CD8-positive, alpha-beta memory T cell (primary cell): Measurements from ENCODE around the gene CPLX1. TPM values are rescaled to one million over a fixed set of nuclear protein-coding genes. Genes with fewer than 3 reads are reported as not detected.
"Not testable (repeated sequence)": the region's sequence is repeated elsewhere in the genome, so short reads cannot be mapped to it uniquely, and the experiment has no call there.

ENCODE experiments used
- CTCF ChIA-PET: fragments of 350-600 bp; sonication (Branson Sonifier 250); formaldehyde crosslinking; loops from one replicate; lab custom pipeline; 2021; ENCODE audit warnings: antibody characterized with exemption; lab: Charles Lee
- POLR2A ChIA-PET: fragments of 350-600 bp; sonication (Branson Sonifier 250); formaldehyde crosslinking; loops from one replicate; lab custom pipeline; 2021; ENCODE audit warnings: antibody characterized with exemption; lab: Charles Lee
- DNase-seq, 5 donors: peaks; one replicate each; pipeline versions ENCODE4 v3.0.0 to v3.0.0-alpha.2; 2020 to 2022; ENCODE audit warnings: mixed read lengths in 1 of 5
- H3K27ac ChIP-seq: one replicate; pipeline ENCODE4 v1.7.0; 2013; ENCODE audit warnings: low read depth, mild to moderate bottlenecking, low read length, moderate library complexity
- H3K27me3 ChIP-seq: 2 replicates; pipeline ENCODE4 v1.7.0; 2013; ENCODE audit warnings: low read length, mild to moderate bottlenecking; ENCODE audit not compliant: insufficient read depth, poor library complexity, severe bottlenecking
- H3K36me3 ChIP-seq: 2 replicates; pipeline ENCODE4 v1.7.0; 2013; ENCODE audit warnings: mild to moderate bottlenecking, low read length, moderate library complexity; ENCODE audit not compliant: insufficient read depth
- H3K4me1 ChIP-seq: 2 replicates; pipeline ENCODE4 v1.7.0; 2013; ENCODE audit warnings: mild to moderate bottlenecking, low read length, moderate library complexity; ENCODE audit not compliant: insufficient read depth
- H3K4me3 ChIP-seq: 2 replicates; pipeline ENCODE4 v1.7.0; 2013; ENCODE audit warnings: mild to moderate bottlenecking, low read length
- H3K9me3 ChIP-seq: 2 replicates; pipeline ENCODE4 v1.7.0; 2013; ENCODE audit warnings: mild to moderate bottlenecking, low read length
- H3K27ac Mint-ChIP-seq, 8 donors: one replicate each; pipeline ENCODE4 v1.8.0; 2020 to 2021; ENCODE audit warnings: mixed read lengths in 8 of 8, mild to moderate bottlenecking in 6 of 8, inconsistent platforms in 3 of 8, moderate library complexity in 3 of 8
- H3K27me3 Mint-ChIP-seq, 2 donors: one replicate each; pipeline ENCODE4 v1.8.0; 2020 to 2021; ENCODE audit warnings: mixed read lengths in 2 of 2, mild to moderate bottlenecking in 1 of 2, moderate library complexity in 1 of 2
- H3K36me3 Mint-ChIP-seq, 3 donors: one replicate each; pipeline ENCODE4 v1.8.0; 2020 to 2021; ENCODE audit warnings: mixed read lengths in 3 of 3, inconsistent platforms in 1 of 3, mild to moderate bottlenecking in 1 of 3
- H3K4me1 Mint-ChIP-seq, 3 donors: one replicate each; pipeline ENCODE4 v1.8.0; 2020 to 2021; ENCODE audit warnings: mixed read lengths in 3 of 3, inconsistent platforms in 1 of 3, mild to moderate bottlenecking in 1 of 3
- H3K4me3 Mint-ChIP-seq, 7 donors: one replicate each; pipeline ENCODE4 v1.8.0; 2020 to 2021; ENCODE audit warnings: mixed read lengths in 7 of 7, mild to moderate bottlenecking in 6 of 7, moderate library complexity in 4 of 7, inconsistent platforms in 2 of 7
- H3K9me3 Mint-ChIP-seq, 5 donors: one replicate each; pipeline ENCODE4 v1.8.0; 2020 to 2022; ENCODE audit warnings: mixed read lengths in 5 of 5, mild to moderate bottlenecking in 3 of 5, moderate library complexity in 2 of 5, inconsistent platforms in 1 of 5
- polyA plus RNA-seq: library from polyadenylated mRNA; unstranded; fragments of 300-500 nt; fragmentation: Illumina TruSeq; gene quantifications from one replicate; pipeline ENCODE4 v1.2.3, GENCODE V29; 2021
- total RNA-seq, 2 experiments: library from RNA; stranded (reverse); gene quantifications; one replicate each; pipeline ENCODE4 v1.2.3, GENCODE V29; 2021

Gene CPLX1
- total and polyA plus RNA-seq, 3 experiments from 2014 or later, result 0.13 to 0.16 TPM; not detected in 1

DNA sequence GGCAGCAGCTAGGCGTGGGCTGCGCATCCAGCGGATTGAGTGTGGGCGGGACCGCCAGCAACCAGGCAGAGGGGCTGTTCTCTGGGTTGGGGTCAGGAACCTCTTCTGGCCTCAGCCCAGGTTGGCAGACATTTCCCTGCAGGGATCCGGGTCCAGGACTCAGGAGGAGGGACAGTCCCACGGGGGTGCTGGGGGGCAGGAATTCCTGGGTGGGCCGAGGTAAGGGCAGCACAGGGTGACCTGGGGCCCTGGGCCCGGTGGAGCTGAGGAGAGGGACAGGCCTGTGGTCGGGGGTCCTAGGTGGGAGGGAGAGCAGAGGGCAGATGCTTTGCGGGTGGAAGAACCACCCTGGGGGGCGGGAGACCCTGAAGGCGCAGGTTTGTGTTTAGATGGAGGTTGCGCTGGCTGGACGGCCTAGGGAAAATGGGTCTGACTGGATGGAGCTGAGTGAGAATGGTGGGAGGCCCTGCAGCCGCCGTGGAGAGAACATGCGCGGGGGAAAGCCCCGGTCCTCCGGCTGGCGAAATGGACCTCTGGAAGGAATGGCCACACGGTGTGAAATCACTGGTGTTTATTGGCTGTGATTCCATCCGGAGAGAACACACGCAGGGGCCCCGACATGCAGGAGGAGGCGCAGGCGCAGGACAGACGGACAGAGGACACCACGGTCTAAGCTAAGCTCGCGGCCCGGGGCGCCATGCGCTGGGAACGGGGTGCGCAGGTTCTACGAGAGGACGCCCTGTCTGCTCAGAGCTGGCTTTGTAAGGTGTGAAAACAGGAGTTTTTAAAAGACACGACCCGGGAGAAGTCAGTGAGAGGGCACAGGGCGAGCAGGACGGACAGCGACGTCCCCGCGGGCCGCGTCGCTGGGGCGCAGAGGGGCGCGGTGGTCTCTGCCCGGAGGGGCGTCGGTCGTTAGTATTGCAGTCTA is 41.3 kb downstream of the CPLX1 start:
- H3K27ac Mint-ChIP-seq, result peak overlapping the region in 1 of 8 donors; percentile 7
- peaks cover 18% of the 10 kb centered on the region for H3K4me1 ChIP-seq
- peaks cover 0 to 14% (median 1%) of the 10 kb centered on the region in 3 donors for H3K36me3 Mint-ChIP-seq

DNA sequence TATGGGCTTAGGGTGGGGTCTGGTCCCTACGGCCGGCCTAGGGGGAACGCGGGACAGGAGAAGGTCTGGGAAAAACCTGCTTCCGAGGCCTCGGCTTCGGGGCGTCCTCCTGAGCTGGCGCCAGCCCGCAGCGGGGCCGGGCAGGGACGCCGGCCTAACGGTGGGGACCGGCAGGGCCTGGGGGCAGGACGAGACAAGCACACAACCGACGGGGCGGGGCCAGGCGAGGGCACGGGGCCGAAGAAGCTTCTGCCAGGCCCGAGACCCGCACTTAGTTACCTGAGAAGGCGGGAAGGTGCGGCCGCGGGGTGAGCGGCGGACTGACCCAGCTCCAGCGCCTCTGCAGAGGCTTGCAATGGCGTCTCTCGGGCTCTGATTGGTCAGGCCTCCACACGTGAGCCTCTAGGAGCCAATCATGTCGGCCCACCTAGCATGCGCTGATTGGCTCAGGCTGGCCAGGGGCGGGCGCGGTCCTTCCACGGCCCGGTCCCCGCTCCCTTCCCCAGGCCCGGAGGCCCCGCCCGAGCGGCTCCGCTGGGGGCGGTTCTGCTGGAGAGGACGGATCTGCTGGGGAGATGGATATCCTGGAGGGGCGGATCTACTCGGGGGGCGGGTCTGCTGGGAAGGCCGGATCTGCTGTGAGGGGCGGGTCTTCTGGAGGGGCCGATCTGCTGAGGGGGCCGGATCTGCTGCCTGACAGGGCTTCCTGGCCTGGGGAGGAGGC is 44.3 kb downstream of the CPLX1 start:
- H3K27ac ChIP-seq, result peak overlapping the region; percentile 94
- ChIA-PET POLR2A (interaction anchor here (0.5 to 1.4 kb wide), 7 partner anchors 26 to 262 kb away, joined by 3 to 4 read pairs (median 4); partner anchors contain the start of genes ATP5ME and MYL5), CTCF (interaction anchor here (0.8 to 2.5 kb wide), 2 partner anchors 16 to 39 kb away, joined by 3 to 8 read pairs; no protein-coding TSS in a partner anchor)
- Mint-ChIP-seq H3K9me3 (peaks cover 0 to 2% (median 0%) of the 10 kb centered on the region in 5 donors), H3K27me3 (peaks cover 14 to 18% of the 10 kb centered on the region in 2 donors), H3K4me3 (peak overlapping the region; percentile 91 to 98 (median 93)), H3K27ac (peak overlapping the region; percentile 91 to 99 (median 95)), H3K4me1 (peaks cover 38 to 65% (median 43%) of the 10 kb centered on the region in 3 donors), H3K36me3 (peaks cover 8 to 40% (median 10%) of the 10 kb centered on the region in 3 donors)
- H3K4me3 ChIP-seq, result peak overlapping the region; percentile 89
- no peaks in the 10 kb centered on the region for H3K9me3 ChIP-seq
- H3K27me3 ChIP-seq, result peaks cover 19% of the 10 kb centered on the region
- peaks cover 9% of the 10 kb centered on the region for H3K36me3 ChIP-seq
- peaks cover 28% of the 10 kb centered on the region for H3K4me1 ChIP-seq
- DNase-seq, result peak; percentile 97 to 99 (median 99)

More for the DNA sequence above, 41.3 kb downstream of the CPLX1 start:
- Histone ChIP-seq H3K9me3 (no peaks in the 10 kb centered on the region), H3K27me3 (peaks cover 23% of the 10 kb centered on the region), H3K27ac (no peak overlapping the region), H3K4me3 (no peak overlapping the region), H3K36me3 (peaks cover 4% of the 10 kb centered on the region)
- Mint-ChIP-seq H3K4me1 (peaks cover 20 to 42% (median 26%) of the 10 kb centered on the region in 3 donors), H3K4me3 (peak overlapping the region in 6 of 7 donors; percentile 5 to 68 (median 32)), H3K9me3 (peaks cover 0 to 2% (median 0%) of the 10 kb centered on the region in 5 donors), H3K27me3 (peaks cover 17 to 27% of the 10 kb centered on the region in 2 donors)
- peak in 1 of 5 donors; percentile 34 for DNase-seq
- POLR2A ChIA-PET, result no interaction called here
- CTCF ChIA-PET, result interaction anchor here (0.8 kb wide), 1 partner anchor 42 kb away, joined by 3 read pairs; no protein-coding TSS in a partner anchor

DNA sequence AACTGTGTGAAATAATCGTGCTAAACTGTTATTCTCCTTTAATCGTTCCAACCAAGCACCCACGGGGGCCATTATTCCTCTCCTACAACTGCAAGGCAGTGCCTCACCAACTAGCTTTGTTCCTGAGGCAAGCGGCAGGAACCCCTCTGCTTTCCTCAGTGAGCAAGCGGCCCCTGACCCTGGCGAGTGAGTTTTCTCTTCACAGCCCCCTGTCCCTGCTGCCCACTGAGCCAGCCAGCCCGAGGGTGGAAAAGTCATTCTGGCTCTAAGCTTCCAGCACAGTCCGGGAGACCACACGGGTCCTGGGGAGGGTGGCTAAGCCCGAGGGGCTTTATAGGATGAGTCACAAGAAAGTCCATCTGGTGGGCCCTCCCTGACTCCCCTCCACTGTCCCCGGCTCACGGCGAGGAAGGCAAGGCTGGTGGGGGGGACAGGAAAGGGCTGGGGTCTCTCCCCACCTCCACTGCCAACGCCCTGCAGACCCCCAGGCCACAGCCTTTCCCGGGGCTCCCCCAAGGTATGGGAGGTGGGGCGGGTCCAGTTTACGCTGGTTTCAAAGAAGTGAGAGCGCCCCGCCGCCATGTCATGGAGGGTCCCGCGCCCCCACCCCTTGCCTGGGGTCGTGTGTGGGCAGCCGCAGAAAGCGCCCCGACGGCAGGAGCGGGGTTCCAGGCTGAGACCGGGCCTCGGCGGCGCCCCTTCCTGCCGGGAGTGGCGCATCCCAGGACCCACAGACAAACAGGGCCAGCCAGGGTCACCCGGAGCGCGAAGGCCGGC is 45.0 kb downstream of the CPLX1 start:
- Histone ChIP-seq H3K27me3 (peaks cover 14% of the 10 kb centered on the region), H3K9me3 (no peaks in the 10 kb centered on the region), H3K4me1 (peaks cover 32% of the 10 kb centered on the region), H3K36me3 (peaks cover 13% of the 10 kb centered on the region), H3K27ac (peak overlapping the region; percentile 94), H3K4me3 (peak overlapping the region; percentile 89)
- ChIA-PET POLR2A (interaction anchor here (0.5 to 1.4 kb wide), 5 partner anchors 25 to 230 kb away, joined by 3 to 4 read pairs (median 3); partner anchors contain the start of genes ATP5ME and MYL5), CTCF (interaction anchor here (0.8 to 2.5 kb wide), 2 partner anchors 17 to 38 kb away, joined by 3 to 8 read pairs; no protein-coding TSS in a partner anchor)
- DNase-seq, result peak in 1 of 5 donors; percentile 54
- peaks cover 44 to 69% (median 48%) of the 10 kb centered on the region in 3 donors for H3K4me1 Mint-ChIP-seq
- peak overlapping the region; percentile 91 to 98 (median 93) for H3K4me3 Mint-ChIP-seq
- peaks cover 9 to 44% (median 13%) of the 10 kb centered on the region in 3 donors for H3K36me3 Mint-ChIP-seq
- peaks cover 14 to 18% of the 10 kb centered on the region in 2 donors for H3K27me3 Mint-ChIP-seq
- H3K9me3 Mint-ChIP-seq, result peaks cover 0 to 2% (median 0%) of the 10 kb centered on the region in 5 donors
- peak overlapping the region; percentile 85 to 99 (median 95) for H3K27ac Mint-ChIP-seq

DNA sequence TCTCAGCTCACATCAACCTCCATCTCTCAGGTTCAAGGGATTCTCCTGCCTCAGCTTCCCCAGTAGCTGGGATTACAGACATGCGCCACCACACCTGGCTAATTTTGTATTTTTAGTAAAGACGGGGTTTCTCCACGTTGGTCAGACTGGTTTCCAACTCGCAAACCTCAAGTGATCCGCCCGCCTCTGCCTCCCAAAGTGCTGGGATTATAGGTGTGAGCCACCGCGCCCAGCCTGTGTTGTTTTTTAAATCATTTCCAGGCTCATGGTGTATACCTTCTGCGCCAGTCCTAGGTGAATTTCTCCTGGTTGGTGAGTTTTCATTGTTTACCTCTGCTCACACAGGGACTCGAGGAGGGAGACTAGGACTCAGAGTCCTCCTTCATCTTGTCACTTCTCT is 45.7 kb downstream of the CPLX1 start:
- peaks cover 38% of the 10 kb centered on the region for H3K4me1 ChIP-seq
- DNase-seq, H3K9me3 Mint-ChIP-seq, H3K9me3 ChIP-seq, POLR2A ChIA-PET: not testable (repeated sequence)
- Mint-ChIP-seq H3K27ac (peak overlapping the region; percentile 74 to 99 (median 90)), H3K27me3 (peaks cover 12 to 13% of the 10 kb centered on the region in 2 donors), H3K4me1 (peaks cover 49 to 70% (median 49%) of the 10 kb centered on the region in 3 donors), H3K4me3 (peak overlapping the region; percentile 91 to 98 (median 93)), H3K36me3 (peaks cover 11 to 48% (median 15%) of the 10 kb centered on the region in 3 donors)
- peaks cover 11% of the 10 kb centered on the region for H3K27me3 ChIP-seq
- peak overlapping the region; percentile 94 for H3K27ac ChIP-seq
- peaks cover 18% of the 10 kb centered on the region for H3K36me3 ChIP-seq
- CTCF ChIA-PET, result interaction anchor here (1.2 to 2.5 kb wide), 2 partner anchors 38 to 207 kb away, joined by 4 to 8 read pairs; partner anchors contain the start of gene IDUA
- H3K4me3 ChIP-seq, result peak overlapping the region; percentile 89

DNA sequence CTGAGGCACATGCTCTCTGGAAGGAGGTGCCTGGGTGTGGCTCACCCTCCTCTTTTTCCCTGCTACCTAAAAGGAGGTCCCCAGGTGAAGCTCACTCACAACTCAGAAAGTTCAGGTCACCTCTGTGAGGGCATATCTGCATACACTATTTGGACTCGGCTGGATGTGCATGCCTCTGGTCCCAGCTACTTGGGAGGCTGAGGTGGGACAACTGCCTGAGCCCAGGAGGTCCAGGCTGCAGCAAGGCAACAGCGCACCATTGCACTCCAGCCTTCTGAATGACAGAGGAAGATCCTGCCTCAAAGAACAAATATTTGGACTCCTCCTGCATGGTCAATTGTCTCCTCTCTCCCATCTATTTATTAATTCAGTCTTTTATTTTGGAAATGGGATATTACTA is 46.4 kb downstream of the CPLX1 start:
- ChIA-PET CTCF (interaction anchor here (1.2 kb wide), 1 partner anchor 208 kb away, joined by 4 read pairs; the partner anchor contains the start of gene IDUA), POLR2A (no interaction called here)
- peaks cover 18% of the 10 kb centered on the region for H3K36me3 ChIP-seq
- H3K27me3 Mint-ChIP-seq, result peaks cover 5 to 6% of the 10 kb centered on the region in 2 donors
- peaks cover 50 to 70% (median 56%) of the 10 kb centered on the region in 3 donors for H3K4me1 Mint-ChIP-seq
- H3K36me3 Mint-ChIP-seq, result peaks cover 15 to 53% (median 18%) of the 10 kb centered on the region in 3 donors
- peaks cover 45% of the 10 kb centered on the region for H3K4me1 ChIP-seq
- peak overlapping the region in 5 of 8 donors; percentile 85 to 96 (median 88) for H3K27ac Mint-ChIP-seq
- H3K4me3 ChIP-seq, result peak overlapping the region; percentile 11
- H3K27ac ChIP-seq, result no peak overlapping the region
- H3K27me3 ChIP-seq, result peaks cover 4% of the 10 kb centered on the region
- DNase-seq, result no peak
- H3K9me3 ChIP-seq, result no peaks in the 10 kb centered on the region
- H3K4me3 Mint-ChIP-seq, result peak overlapping the region; percentile 91 to 98 (median 93)
- peaks cover 0 to 2% (median 0%) of the 10 kb centered on the region in 5 donors for H3K9me3 Mint-ChIP-seq

DNA sequence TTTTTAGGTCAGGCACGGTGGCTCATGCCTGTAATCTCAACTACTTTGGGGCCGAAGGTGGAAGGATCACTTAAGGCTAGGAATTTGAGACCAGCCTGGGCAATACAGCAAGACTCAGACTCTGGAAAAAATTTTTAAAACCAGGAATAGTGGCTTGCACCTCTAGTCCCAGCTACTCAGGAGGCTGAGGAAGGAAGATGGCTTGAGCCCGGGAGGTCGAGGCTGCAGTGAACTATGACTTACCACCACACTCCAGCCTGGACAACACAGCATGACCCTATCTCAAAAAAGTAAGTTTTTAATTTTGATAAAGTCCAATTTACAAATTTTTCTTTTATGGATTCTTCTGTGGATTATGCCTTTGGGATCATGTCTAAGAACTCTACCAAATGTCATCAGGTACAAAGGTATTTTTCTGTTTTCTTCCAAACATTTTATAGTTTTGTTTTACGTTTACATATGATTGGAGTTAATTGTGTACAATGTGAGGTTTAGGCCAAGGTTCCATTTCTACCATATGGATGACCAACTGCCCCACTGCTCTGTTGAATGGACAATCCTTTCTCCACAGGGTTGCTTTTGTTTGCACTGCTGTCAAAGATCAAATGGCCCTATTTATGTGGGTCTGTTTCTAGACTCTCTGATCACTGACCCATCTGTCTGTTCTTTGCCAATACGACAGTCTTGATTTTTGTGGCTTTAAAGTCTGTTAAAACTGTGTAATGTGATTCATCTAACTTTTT is 48.2 kb downstream of the CPLX1 start:
- Mint-ChIP-seq H3K4me1 (peaks cover 59 to 85% (median 64%) of the 10 kb centered on the region in 3 donors), H3K36me3 (peaks cover 18 to 68% (median 20%) of the 10 kb centered on the region in 3 donors), H3K4me3 (peak overlapping the region in 2 of 7 donors; percentile 24 to 75), H3K27ac (peak overlapping the region in 2 of 8 donors; percentile 37 to 81), H3K27me3 (peaks cover 0 to 1% of the 10 kb centered on the region in 2 donors), H3K9me3 (peaks cover 0 to 2% (median 0%) of the 10 kb centered on the region in 5 donors)
- no peak overlapping the region for H3K27ac ChIP-seq
- DNase-seq, result no peak
- ChIA-PET CTCF (interaction anchor here (0.8 kb wide), 1 partner anchor 35 kb away, joined by 5 read pairs; no protein-coding TSS in a partner anchor), POLR2A (no interaction called here)
- peaks cover 49% of the 10 kb centered on the region for H3K4me1 ChIP-seq
- no peak overlapping the region for H3K4me3 ChIP-seq
- peaks cover 23% of the 10 kb centered on the region for H3K36me3 ChIP-seq
- H3K9me3 ChIP-seq, result no peaks in the 10 kb centered on the region
- no peaks in the 10 kb centered on the region for H3K27me3 ChIP-seq
